HG02981 (cell line): ENCODE results near the gene PTPRS.
"Not testable (repeated sequence)": the region's sequence is repeated elsewhere in the genome, so short reads cannot be mapped to it uniquely, and the experiment has no call there.

Experiments used
- ATAC-seq: cut with Tn5 transposase; IDR thresholded peaks from one replicate; pipeline ENCODE4 v1.9.1; 2021; ENCODE audit warnings: mild to moderate bottlenecking, moderate library complexity; ENCODE audit not compliant: unreplicated experiment

The PTPRS gene

DNA sequence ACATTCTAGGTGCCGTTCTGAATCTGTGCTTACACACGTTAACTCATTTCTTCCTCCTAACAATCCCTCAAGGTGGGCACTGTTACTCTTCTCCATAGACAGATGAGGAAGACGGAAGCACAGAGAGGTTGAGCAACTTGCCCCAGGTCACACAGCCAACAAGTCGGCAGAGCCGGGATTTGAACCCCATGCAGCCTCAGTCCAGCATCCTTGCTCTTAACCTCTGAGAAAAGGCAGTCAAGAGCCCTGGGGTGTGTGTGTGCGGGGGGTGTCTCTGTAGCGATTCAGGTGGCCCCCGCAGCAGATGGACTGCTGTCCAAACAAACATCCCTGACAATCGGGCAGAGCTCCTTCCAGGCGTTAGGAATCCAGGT is 6.3 kb downstream of the PTPRS start:
- no peak for ATAC-seq

GRCh38 chr19:5333581-5334365 is 6.8 kb downstream of the PTPRS start:
- no peak for ATAC-seq

GRCh38 chr19:5332501-5332900 is 8.1 kb downstream of the PTPRS start:
- no peak for ATAC-seq

- ATAC-seq: no peak
Measured at GRCh38 chr19:5331790-5332189, 8.8 kb downstream of the PTPRS start.

- ATAC-seq: no peak
Measured at GRCh38 chr19:5330307-5330720, 10.3 kb downstream of the PTPRS start.

GRCh38 chr19:5329141-5329540 is 11.5 kb downstream of the PTPRS start:
- ATAC-seq: no peak

GRCh38 chr19:5328407-5328806 is 12.2 kb downstream of the PTPRS start:
- ATAC-seq: not testable (repeated sequence)

DNA sequence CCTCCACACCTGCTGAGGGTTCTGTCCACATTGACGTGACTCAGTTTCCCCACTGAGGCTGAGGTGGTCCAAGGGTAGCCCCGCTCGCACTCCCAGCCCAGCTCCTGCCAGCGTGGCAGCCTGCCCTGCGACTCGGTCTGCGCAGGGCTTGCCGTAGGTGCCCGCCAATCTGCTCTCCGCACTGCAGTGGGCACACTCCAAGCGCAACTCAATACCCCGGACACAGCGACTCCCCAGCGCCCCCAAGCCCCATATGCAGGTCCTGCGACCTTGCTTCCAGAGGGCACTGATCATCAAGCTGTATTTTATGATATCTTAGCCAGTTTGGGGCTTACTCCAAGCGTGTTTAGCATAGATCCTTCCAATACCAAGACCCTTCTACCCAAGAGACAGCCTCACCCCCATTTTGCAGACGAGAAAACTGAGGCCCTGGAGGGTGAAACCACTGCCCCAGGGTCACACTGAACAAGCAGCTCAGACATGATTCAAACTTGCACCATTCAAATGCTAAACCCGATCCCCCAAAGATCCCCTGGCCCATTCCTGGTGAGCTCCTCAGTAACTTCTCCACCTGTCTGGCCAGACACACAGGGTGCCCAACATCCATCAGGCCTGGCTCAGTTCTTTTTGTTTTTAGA is 13.5 kb downstream of the PTPRS start:
- ATAC-seq: no peak

GRCh38 chr19:5326545-5326944 is 14.1 kb downstream of the PTPRS start:
- no peak for ATAC-seq

DNA sequence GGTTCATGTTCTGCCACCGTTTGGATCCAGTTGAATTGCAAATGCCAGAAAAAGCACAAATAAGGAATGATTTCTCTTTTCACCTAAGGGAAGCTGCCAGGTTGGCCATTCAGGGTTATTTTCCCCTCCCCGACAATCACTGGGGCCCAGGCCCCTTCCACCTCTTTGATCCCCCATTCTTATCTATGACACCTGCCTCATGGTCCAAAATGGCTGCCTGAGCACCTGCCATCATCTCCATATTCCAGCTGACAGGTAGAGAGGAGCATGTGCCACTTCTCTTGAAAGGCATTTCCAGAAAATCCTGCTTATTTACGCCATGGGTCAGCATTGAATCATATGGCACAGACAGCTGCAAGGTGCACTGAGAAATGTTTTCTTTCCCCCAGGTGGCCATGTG is 15.7 kb downstream of the PTPRS start:
- no peak for ATAC-seq

DNA sequence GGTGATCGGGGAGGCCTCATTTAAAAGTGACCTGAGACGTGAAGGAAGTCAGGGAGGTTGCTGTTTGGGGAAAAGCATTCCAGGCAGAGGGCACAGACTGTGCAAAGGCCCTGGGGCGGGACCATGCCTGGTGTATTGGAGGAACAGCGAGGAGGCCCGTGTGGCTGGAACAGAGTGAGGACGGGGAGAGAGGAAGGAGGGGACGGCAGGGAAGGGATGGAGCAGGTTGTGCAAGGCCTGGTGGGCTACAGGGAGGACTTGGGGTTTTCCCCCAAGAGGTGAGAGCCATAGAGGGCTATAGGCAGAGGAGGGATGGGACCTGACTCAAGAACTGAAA is 17.2 kb downstream of the PTPRS start:
- ATAC-seq: no peak

DNA sequence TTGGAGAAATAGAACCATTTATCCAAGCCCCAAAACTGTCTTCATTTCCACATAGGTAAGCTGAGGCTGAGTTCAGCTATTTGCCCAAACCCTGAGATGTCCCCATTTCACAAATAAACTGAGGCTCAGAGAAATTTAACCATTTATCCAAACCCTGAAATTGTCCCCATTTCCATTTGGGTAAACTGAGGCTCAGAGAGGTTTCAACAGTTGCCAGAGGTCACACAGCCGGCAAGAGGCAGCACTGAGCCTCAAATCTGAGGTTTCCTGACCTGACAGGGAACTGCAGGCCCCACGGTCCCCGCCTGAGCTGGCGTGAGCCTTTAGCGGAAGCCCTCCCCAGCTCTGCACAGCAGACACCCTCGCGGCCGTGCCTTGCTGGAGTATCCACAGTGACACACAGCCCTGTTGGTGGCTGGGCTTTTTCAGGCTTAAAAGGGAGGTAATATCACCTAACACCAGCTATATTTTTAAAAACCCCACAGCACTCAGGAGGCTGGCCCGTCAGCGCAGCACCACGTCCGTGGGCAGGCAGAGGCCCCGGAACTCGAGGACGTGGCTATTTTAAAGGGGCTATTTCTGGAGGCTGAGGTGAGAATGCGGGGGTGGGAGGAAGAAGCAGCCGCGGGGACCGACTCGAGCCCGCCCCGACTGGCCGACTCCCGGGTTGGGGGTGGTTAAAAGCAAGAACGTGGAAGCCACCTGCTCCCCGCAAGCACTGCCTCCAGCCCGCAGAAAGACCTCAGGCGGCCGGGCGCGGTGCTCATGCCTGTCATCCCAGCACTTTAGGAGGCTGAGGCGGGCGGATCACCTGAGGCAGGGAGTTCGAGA is 18.5 kb downstream of the PTPRS start:
- no peak for ATAC-seq

GRCh38 chr19:5321066-5321642 is 19.5 kb downstream of the PTPRS start:
- ATAC-seq: no peak

GRCh38 chr19:5319516-5319915 is 21.1 kb downstream of the PTPRS start:
- ATAC-seq: no peak

- ATAC-seq: no peak
Measured at GRCh38 chr19:5318306-5318705, 22.3 kb downstream of the PTPRS start.

- no peak for ATAC-seq
Measured at GRCh38 chr19:5317321-5317720, 23.3 kb downstream of the PTPRS start.

GRCh38 chr19:5316138-5316537 is 24.5 kb downstream of the PTPRS start:
- no peak for ATAC-seq

- ATAC-seq: no peak
Measured at GRCh38 chr19:5314907-5315298, 25.7 kb downstream of the PTPRS start.

GRCh38 chr19:5314012-5314906 is 26.4 kb downstream of the PTPRS start:
- ATAC-seq: no peak

DNA sequence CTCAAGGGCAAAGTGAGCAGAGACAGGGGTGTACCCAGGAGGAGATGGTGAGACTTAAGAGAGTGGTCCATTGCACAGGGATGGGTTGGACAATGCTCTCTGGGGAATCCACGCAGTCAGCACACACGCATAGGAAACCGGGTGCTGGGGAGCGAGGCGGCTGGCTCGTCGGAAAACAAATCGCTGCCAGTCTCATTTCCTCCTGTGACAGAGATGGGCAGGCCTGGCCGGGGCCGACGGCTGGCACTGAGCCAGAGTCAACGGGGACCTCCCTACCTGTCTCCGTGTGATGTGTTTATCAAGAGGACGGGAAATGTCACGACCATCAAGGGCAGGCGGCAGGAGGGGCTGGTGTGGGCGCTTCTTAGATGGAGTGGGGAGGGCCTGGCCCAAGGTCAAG is 27.3 kb downstream of the PTPRS start:
- no peak for ATAC-seq

DNA sequence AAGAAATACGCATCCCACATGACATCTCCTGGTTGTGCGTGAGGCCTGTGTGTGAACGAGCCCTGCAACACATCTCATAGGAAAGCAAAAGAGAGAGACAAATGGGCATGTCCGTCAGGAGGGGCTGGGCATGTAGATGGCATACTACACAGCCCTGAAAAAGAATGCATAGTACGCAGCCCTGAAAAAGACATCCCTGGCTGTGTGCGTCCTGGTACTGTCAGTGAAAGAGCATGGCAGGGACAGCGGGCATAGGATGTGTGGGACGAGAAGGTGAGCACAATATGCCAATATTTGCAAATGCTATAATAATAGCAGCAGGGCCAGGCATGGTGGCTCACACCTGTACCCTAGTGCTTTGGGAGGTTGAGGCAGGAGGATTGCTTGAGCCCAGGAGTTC is 28.6 kb downstream of the PTPRS start:
- no peak for ATAC-seq
